Activated CD4-positive, alpha-beta T cell treated with anti-CD3 and anti-CD28 coated beads, Interleukin-2, amount 50 U/mL, for 1 hour (primary cell): Measurements from ENCODE around the gene CRIP3.
"Not testable (repeated sequence)": the region's sequence is repeated elsewhere in the genome, so short reads cannot be mapped to it uniquely, and the experiment has no call there.

Source experiments
- DNase-seq: peaks from one replicate; pipeline ENCODE4 v3.0.0-alpha.2; 2020

The CRIP3 gene

GRCh38 chr6:43308101-43308989, at the start of gene CRIP3:
CRIP3 (minus strand) TSS chr6:43308826; CDS start chr6:43308792, 34 bp downstream.
- peak; percentile 48 for DNase-seq

- no peak for DNase-seq
These were observed 47.4 kb upstream of the CRIP3 start for GRCh38 chr6:43355862-43356590.

- DNase-seq: not testable (repeated sequence)
These were observed 43.3 kb upstream of the CRIP3 start for GRCh38 chr6:43351951-43352350.

GRCh38 chr6:43347444-43347843, 38.8 kb upstream of the CRIP3 start:
- no peak for DNase-seq

- DNase-seq: no peak
These were observed 38.4 kb upstream of the CRIP3 start for GRCh38 chr6:43347021-43347420.

- not testable (repeated sequence) for DNase-seq
These were observed 37.6 kb upstream of the CRIP3 start for GRCh38 chr6:43346243-43346642.

GRCh38 chr6:43339168-43339567, 30.5 kb upstream of the CRIP3 start:
- no peak for DNase-seq

- DNase-seq: no peak
These were observed 29.6 kb upstream of the CRIP3 start for GRCh38 chr6:43338243-43338642.

- DNase-seq: no peak
These were observed 27.8 kb upstream of the CRIP3 start for GRCh38 chr6:43336382-43336781.

- no peak for DNase-seq
These were observed 26.8 kb upstream of the CRIP3 start for GRCh38 chr6:43335469-43335868.

- DNase-seq: no peak
These were observed 26.0 kb upstream of the CRIP3 start for GRCh38 chr6:43334466-43335095.

GRCh38 chr6:43331891-43332290, 23.3 kb upstream of the CRIP3 start:
- no peak for DNase-seq

GRCh38 chr6:43331470-43331869, 22.8 kb upstream of the CRIP3 start:
- DNase-seq: no peak

- DNase-seq: no peak
These were observed 19.9 kb upstream of the CRIP3 start for GRCh38 chr6:43328528-43328927.

GRCh38 chr6:43325876-43326275, 17.2 kb upstream of the CRIP3 start:
- DNase-seq: no peak

- no peak for DNase-seq
These were observed 9.4 kb upstream of the CRIP3 start for GRCh38 chr6:43318011-43318410.

- DNase-seq: no peak
These were observed 5.2 kb upstream of the CRIP3 start for GRCh38 chr6:43313813-43314212.

- no peak for DNase-seq
These were observed 3.0 kb upstream of the CRIP3 start for GRCh38 chr6:43311666-43312065.

- DNase-seq: no peak
These were observed 2.0 kb upstream of the CRIP3 start for GRCh38 chr6:43310624-43311023.

GRCh38 chr6:43310134-43310533, 1.5 kb upstream of the CRIP3 start:
- no peak for DNase-seq

- DNase-seq: no peak
These were observed 408 bp upstream of the CRIP3 start for GRCh38 chr6:43308990-43309477.

- no peak for DNase-seq
These were observed 1.1 kb downstream of the CRIP3 start for GRCh38 chr6:43307451-43308100.

- DNase-seq: no peak
These were observed 2.5 kb downstream of the CRIP3 start for GRCh38 chr6:43306086-43306485.
